Kasumi-1 (cell line): ENCODE measurements around the gene RFX3.

Source experiments
- DNase-seq, 2 experiments: peaks; one replicate each; lab custom pipeline; 2025; lab: John Stamatoyannopoulos, UW

RFX3 gene

DNA sequence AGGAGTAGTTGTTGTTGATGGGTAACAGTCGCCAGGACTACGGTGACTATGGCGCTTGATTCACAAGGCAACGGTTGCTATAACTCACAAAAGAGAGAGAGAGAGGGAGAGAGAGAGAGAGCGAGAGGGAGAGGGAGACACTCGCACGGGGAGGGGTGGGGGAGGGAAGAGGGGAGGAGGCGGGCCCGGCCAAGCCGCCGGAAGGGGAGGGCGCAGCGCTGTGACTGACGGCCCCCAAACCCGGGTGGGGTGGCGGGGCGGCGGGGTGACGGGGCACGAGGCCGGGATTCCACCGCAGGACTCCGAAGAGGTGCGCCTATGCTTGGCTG is at the start of gene RFX3:
TSS of gene RFX3 (minus strand) at position 166 of the 329 bp plus-strand sequence. CDS start 130,413 bp downstream, outside the sequence.
- peak; percentile 58 to 60 for DNase-seq

DNA sequence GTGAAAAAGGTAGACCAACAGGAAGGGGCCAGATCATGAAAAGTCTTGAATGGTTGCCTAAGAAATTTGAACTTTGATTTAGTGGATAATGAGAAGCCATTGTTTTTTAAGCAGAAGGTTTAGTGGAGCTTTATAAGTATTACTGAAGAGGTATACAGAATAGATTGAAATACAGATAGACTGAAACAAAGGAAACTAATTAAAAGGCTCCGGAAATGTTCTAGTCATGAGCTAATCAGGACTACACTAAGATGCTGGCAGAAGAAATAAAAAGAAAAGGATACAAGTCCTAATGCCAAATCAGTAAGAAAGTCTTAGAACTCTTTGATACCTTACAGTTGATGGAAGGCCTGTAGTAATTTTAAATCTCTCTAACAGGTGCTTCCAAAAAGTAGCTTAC is 45.7 kb upstream of the RFX3 start:
- DNase-seq = no peak

DNA sequence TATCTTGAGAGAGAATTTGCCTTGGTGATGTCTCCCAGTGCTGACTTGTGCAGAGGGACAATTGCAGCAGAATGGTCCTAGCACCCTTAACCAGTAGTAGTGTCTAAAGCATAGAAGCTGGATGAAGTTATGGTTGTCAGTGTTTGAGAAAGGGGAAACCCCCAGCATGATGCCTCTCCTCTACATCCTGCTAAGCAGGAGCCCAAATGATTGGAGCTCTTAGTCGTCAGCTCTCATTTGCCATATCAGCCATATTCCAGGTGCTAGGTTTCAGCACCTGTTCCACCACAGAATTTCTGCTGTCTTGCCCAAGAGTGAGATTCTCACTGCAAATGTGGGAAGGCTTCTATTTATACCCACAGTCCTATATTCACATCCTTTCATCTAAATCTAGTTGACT is 43.7 kb upstream of the RFX3 start:
- no peak for DNase-seq

DNA sequence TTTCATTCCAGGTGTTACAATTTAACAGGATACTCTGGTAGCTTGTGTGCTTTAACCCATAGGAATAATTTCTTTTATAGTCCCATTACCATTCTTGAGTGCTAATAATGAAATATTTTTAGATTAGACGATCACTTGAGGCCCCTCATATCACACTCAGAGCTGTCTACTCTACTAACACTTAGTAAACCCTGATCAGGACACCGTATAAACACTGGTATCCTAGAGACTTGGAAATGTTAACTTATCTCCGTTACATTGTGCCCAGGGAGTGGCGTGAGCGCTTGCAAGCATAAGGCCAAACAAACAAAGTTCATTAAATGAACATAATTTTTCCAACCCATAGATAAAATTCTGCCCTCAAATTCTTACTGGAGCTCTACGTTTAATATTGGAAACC is 42.2 kb upstream of the RFX3 start:
- DNase-seq = no peak

DNA sequence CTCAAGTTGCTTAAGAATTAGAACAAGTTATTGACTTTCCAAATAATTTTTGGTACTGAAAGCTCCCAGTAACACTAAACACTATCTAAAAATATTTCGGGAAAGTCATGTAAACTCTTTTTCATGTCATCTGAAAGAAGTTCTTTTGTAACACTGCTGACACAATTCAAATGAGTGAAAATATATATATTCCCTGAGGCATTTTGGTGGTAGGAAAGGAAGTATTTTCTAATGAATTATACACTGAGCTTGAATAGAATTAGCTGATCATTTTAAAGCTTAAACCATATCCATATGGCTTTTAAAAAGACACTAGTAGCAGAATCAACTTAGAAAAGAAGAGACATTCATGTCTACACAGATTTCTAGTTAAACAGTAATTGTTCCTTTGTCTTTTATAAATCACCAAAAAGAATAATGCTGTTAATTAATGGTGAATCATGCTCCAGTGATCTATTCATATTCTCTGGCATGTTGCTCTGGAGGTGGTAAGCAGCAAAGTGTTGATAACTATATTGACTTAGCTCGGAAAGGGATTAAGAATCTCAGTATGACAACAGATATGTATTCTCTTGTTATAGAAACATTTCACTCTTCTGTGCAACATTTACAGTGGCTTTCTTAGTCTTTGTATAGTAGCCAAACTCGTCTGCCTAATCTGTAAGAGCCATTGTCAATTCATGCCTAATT is 27.4 kb upstream of the RFX3 start:
- no peak for DNase-seq

DNA sequence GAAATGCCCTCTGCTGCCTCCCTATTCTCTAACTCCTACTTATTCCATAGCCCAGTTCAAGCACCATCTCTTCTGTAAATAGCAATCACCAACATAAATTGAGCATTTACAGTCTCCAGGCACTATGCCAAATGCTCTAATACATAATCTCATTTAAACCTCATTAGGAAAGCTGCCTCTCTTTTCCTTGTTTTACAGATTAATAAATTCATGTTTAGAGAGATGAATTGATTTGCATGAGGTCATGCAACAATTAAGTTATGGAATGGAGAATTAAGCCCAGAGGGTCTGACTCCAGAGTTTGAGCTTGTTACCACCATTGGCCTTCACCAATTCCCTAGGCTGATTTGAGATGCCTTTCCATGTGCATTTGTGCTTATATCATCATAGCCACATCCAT is 23.4 kb upstream of the RFX3 start:
- DNase-seq = no peak

DNA sequence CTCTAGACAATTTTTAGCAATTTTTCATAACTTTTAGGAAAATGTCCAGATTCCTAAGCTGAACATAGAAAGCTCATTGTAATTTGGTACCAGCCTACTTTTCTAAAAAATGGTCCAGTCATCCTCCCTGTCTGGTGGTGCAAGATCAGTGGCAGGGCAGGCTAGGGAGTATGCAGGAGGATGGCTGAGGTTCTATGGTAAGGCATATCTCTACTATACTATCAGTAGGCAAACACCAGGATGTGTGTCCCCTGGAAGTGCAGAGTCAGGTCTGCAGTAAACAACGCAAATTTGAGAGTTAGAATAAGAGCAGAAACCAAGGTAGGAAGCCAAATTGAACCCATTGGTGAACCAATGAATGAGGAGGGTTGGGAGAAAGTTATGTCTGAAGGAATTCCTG is 22.8 kb upstream of the RFX3 start:
- no peak for DNase-seq

DNA sequence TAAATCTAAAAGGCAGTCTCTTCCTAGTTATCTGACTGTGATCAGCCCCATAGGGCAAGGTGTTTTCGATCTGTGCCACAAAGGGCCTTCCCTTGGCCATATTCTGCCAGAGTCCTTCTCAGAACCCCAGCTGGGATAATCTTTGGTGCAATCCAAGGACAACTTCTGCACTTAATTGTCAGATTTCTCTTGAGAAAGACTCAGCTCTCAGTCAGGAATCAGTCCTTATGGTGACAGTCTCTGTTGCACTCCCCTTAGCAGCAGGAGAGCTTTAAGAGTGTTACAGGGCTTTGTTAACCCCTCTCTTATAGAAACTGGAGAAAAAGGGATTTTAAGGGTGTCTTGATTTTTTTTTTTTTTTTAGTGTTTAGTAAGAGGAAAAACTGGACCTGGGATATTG is 15.4 kb upstream of the RFX3 start:
- DNase-seq = no peak

DNA sequence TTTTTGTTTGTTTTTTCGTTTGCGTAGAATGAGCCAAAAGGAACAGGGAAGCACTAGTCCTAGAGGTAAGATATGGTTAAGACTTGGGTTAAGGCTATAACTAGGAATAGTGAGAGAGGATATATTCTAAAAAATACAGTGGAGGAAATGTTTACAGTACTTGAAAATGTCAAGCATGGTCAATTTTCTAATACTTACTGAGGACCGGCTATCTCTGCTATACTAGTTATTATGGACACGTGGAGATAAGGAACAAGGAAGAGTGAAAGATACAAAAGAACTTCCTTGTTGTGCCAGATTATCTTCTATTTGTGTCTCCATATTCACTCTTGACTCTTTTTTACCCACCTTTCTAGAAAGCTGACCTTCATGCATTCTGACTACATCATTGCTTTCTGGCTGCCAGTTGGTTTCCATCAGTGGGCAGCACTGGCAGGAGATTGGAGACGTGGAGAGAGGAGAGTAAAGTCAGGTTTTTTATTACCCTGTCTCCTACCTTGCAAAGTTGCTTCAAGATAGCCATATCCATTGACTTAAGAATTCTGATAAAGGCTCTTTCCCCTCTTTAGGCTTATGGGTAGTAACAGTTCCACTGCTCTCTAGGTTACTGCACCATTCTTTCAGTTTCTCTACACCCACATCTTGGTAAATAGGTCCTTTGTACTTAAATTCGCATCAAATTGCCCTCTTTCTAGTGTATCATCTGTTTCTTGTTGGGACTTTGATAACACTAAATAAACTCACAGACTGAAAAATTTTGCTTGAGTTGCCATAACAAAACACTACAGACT is 9.0 kb upstream of the RFX3 start:
- DNase-seq = no peak

DNA sequence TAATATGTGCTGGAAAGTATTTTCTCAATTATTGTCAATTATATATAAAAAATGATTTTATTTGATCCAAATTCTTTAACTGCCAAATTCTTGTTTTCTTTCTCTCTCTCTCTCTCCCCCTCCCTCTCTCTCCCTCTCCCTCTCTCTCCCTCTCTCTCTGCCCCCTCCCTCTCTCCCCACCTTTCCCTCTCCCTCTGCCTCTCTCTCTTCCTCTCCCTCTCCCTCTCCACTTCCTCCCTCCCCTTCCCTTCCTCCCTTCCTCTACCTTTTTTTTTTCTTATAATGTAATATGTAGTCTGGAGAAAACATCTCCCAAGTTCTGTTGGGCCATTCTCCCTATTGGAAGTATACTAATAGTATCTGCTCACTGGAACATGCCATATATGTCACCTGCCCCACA is 6.4 kb upstream of the RFX3 start:
- DNase-seq = no peak

DNA sequence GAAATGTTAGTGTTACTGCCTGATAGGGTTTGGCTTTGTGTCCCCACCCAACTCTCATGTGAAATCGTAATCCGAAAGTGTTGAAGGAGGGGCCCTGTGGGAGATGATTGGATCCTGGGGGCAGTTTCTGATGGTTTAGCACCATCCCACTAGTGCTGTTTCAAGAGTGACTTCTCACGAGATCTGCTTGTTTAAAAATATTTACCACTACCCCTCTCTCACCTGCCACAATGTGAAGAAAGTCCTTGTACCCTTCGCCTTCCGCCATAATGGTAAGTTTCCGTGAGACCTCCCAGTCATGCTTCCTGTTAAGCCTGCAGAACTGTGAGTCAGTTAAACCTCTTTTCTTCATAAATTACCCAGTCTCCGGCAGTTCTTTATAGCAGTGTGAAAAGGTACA is 2.6 kb upstream of the RFX3 start:
- DNase-seq = peak; percentile 25 to 65

DNA sequence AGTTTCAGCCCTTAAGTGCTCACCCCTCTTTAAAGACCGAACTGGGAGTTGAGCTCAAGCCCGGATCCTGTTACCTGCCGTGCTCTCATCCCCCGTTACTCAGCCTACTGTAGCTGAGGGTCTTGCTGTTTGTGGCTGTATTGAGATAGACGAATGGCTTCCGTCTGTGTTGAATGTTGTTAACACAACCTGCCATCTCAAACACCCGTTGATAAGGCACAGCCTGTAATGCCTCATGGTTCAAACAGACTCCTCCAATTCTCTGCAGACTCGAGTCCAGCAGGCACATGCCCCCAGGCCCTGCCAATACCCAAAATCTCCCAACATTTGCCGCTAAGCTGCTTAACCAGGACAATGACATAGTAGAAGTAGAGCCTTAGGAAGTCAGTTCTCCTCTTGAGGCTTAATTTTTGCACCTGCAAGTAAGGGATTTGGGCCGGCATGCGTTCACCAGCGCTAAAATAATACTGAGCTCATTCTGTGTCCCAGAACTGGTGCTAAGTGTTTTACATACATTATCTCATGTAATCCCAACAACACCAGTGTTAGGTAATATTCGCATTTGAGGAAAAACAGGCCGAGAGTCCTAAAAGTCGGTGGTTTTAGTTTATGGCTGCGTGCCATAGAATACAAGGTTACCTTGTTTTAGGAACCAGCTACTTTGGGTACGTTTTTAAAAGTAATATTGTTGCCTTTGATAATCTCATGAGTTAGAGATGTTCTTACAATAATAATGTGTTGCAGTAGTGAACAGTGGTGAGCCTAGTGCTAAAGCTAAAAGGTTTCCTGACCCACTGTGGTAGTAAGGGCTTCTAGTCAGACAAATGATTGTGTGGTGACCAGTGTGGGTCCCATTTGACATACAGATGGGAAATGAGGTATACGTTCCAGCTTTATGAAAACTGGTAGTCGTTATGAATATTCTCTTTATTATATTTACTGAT is 1.5 kb upstream of the RFX3 start:
- DNase-seq = no peak

DNA sequence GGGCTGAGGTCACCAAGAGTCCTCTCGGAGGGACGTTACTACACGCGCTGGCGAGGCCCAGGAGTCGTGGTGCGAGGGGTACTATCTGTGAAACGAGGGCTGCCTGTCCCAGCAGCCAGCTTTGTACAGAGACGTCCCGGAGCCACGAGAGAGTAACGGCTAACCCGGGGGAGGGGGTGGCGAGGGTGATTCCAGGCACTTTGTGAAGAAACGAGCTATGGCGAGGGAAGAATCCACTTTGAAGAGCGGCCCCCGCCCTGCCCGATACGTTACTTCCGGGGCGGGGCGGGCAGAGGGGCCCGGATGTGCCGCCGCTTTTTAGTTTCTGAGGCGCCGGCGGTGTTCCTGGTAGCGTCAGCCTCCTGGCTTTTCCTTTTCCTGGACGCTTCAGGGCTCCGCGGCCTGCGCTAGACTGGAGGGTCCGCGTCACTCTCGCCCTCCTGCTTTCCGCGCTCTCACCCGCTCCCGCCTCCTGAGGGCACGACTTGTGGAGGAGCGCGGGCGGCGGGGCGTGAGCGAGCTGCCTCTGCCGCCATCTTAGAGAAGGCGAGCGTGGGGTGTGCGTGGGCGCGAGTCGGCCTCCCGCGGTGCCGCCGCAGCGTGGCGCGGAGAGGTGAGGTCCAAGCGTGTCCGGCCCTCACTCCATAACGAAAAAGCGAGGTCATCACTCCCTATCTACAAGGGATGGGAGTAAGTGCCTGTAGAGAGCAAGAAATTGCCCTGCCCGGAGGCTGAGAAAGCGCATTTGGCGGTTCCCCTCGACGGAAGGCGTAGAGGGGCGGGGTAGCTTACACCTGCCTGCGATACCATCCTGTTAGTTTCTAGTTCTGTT is 580 bp upstream of the RFX3 start:
- DNase-seq = peak; percentile 54 to 61

DNA sequence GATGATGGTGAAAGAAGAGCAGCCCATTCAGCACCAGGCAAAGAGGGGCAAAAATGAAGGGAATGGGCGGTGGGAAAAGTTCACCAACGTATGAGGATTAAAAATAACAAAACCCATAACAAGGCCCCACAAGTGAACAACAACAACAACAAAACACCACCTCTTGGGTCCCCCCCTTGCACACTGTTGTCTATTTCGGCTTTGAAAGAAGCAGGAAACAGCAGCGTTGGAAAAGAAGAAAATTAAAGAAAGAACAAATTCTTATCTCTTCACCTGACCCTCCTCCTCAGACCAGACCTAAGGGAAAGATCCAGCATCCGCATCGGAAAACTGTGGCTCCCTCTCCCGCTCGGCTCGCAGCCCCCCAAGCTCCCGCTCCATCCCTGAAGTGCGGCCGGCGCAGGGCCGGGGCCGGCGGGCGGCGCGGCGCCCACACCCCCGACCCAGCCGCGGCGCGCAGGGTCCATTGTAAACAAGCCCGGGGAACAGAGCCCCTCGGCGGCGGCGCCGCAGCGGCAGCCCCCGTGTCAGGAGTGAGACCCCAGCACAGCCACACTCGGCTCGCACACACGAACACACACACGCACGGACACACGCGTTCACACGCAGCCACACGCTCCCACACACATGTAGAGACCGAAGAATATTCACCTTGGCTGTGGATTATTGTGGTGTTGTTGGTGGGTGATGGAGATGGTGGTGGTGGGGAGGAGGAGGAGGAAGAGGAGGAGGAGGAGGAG is 535 bp downstream of the RFX3 start:
- no peak for DNase-seq

DNA sequence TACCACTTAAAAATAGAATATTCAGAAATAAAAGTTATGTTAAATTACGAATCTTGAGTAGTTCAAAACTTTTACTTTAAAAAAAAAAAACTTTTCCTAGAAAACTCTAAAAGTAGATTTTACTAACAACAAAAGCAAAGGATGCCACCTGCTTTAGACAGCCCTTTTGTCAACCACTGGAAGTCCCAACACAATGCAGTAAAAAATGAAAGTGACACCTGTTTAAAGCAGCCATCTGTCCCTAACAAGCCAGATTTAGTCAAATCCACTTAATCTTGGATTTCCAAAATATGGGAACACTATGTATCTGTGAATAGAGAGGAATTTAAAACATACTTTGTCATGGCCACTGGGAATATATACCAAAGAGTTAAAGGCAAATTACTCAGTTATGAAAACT is 3.8 kb downstream of the RFX3 start:
- DNase-seq = no peak

DNA sequence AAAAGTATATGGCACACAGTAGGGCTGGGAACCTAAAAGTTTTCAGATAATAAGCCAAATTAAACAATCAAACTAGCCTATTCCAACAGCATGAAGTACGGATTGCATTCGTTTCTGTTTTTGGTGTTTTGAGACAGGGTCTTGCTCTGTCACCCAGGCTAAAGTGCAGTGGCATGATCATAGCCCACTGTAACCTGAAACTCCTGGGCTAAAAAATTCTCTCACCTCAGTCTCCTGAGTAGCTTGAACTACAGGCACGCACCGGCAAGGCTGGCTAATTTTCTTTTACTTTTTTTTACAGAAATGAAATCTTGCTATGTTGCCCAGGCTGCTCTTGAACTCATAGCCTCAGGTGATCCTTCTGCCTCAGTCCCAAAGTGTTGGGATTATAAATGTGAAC is 5.2 kb downstream of the RFX3 start:
- no peak for DNase-seq

DNA sequence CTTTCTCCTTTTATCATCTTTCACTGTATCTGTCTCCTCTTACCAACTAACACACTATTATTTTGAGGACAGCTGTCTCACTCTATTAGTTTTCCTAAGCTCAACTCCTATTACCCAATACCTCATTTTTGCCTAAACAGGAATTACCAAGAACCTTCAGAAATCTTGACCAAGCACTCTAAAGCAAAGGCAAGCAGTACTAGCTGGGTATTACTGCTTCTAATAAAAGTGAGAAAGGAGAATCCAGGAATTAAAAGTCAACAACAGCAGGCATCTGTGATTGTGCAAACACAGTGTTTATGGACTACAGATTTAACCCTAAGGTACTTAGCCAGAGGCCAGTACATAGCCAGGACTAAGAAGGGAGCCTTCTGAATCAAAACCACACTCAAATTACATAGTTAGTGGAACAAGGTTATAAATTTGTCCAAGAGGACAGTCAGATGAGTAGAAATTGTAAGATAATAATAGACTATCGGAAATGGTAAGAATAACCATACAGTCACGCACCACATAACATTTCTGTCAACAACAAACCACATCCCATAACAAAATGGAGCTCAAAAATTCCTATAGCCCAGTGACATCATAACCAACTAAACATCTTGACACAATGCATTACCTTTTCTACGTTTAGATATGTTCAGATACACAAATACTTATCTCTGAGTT is 8.3 kb downstream of the RFX3 start:
- DNase-seq = no peak

DNA sequence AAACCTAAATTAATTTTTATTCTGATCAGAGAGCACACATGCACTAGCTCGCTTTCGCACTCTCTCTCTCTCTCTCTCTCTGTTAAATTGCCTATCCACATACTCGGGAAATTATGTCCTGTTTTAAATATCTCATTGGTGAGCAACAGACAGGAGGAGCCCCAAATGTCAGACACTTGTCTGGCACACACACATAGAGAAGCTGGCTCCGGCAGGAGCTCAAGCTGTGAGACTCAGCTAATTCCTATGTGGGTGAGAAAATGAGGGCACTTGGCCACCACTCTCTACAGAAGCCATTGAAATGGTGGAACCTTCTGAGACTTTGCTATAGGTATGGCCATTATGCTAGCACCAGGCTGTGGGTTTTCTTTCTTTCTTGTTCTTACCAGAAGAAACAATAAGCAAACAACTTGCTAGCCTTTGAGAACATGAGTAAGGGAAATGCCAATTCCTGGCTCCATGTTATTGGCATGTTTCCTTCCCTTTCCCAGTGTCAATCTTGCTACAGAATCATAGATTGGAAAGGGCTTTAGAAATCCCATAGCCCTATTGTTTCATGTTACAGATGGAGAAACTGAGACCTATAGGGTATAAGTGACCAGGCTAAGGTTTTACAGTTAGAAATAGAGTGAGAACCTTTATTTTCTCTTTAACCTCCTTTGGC is 9.0 kb downstream of the RFX3 start:
- no peak for DNase-seq

DNA sequence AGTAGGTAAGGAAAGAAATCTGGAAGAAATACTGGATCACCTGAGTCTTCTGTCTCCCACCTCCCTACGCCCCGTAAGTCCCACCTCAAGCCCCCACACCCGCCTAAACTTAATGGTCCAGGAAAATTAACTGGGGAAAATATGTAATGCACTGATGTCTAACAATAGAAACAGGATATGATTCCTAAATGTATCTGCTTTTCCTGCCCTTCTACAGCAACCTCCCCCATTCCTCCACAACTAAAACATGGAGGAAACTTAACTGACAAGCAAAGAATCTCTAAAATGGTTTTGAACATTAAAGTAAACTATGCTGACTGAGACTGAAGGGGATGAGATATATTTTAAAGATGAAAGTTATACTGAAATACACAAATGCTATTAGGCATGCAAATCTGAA is 10.4 kb downstream of the RFX3 start:
- no peak for DNase-seq

DNA sequence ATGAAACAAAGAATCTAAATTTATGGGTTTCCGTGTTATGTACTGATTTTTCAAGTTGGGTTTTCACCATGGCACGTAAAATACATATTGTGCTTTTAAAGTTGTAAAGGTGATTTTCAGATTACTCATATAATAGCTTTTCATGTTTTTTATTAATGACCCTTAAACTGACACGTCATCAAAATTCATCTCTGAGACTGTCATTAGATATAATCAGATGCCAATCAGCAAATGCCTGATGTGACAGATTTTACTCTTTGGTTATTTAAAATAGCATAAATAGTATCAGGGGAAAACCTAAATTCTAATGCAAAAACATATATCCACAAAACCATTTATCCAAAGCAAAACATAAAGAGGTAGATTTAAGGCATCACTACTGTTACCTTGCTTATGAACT is 11.0 kb downstream of the RFX3 start:
- no peak for DNase-seq
